Measurements from ENCODE around the gene SBK1.

DNA sequence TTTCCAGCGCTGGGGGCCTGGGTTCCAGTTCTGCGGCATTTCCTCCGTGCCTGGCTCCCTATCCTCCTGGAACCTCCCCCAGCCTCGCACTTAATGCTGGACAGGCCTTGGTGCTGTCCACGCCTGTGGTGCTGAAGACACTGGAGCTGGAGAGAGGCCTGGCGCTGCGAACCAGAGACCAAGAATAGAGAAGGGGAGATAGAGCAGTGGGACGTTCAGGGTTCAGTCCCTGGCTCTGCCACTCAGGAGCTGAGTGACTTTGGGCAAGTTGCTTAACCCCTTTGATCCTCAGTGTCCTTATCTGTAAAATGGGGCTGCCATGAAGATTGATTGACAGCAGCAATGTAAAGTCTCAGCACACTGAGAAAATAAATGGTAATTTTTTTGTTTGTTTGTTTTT lies 11.9 kb downstream of the SBK1 start:
- TF ChIP-seq, protein P1, sequence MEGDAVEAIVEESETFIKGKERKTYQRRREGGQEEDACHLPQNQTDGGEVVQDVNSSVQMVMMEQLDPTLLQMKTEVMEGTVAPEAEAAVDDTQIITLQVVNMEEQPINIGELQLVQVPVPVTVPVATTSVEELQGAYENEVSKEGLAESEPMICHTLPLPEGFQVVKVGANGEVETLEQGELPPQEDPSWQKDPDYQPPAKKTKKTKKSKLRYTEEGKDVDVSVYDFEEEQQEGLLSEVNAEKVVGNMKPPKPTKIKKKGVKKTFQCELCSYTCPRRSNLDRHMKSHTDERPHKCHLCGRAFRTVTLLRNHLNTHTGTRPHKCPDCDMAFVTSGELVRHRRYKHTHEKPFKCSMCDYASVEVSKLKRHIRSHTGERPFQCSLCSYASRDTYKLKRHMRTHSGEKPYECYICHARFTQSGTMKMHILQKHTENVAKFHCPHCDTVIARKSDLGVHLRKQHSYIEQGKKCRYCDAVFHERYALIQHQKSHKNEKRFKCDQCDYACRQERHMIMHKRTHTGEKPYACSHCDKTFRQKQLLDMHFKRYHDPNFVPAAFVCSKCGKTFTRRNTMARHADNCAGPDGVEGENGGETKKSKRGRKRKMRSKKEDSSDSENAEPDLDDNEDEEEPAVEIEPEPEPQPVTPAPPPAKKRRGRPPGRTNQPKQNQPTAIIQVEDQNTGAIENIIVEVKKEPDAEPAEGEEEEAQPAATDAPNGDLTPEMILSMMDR (IDR thresholded peaks at IDR 0.05) = no peak
- no peak for TF ChIP-seq ZFX (IDR thresholded peaks at IDR 0.05; ENCODE audit: borderline replicate concordance)

Data from 22Rv1 (cell line).